CD14-positive monocyte (primary cell): Measurements from ENCODE around the gene SMAD3. TPM values are rescaled to one million over a fixed set of nuclear protein-coding genes. Genes with fewer than 3 reads are reported as not detected.
A peak's percentile ranks its signal among the peaks of the same experiment; 100 is the strongest.

Source experiments
- DNase-seq, 3 donors: peaks; one replicate each; pipeline ENCODE4 v3.0.0-alpha.2; 2011 to 2022
- H2AFZ ChIP-seq: 2 replicates; pipeline ENCODE4 v1.6.0; 2012; ENCODE audit warnings: mild to moderate bottlenecking, low read depth, low read length, inconsistent platforms; ENCODE audit not compliant: insufficient read depth, poor library complexity, severe bottlenecking
- H3K27ac ChIP-seq, 2 donors: 1 replicate in 1 of 2; 2 replicates in 1 of 2; pipeline ENCODE4 v1.5.1; 2012 to 2013; ENCODE audit warnings: low read length in 2 of 2, control low read depth in 1 of 2, inconsistent platforms in 1 of 2, low read depth in 1 of 2, mild to moderate bottlenecking in 1 of 2
- H3K27me3 ChIP-seq, 2 donors: one replicate each; pipeline versions ENCODE4 v1.6.0 to v1.6.1; 2011 to 2013; ENCODE audit warnings: low read length in 2 of 2; ENCODE audit not compliant: control insufficient read depth in 2 of 2, insufficient read depth in 2 of 2
- H3K36me3 ChIP-seq, 2 donors: replicated peaks in 1 of 2; 1 replicate in 1 of 2; 2 replicates in 1 of 2; pipeline versions ENCODE4 v1.5.1 to v1.6.1; 2012 to 2013; ENCODE audit warnings: low read length in 2 of 2, control low read depth in 1 of 2, inconsistent platforms in 1 of 2, mild to moderate bottlenecking in 1 of 2; ENCODE audit not compliant: insufficient read depth in 2 of 2, control insufficient read depth in 1 of 2
- H3K4me1 ChIP-seq, 2 donors: 1 replicate in 1 of 2; 2 replicates in 1 of 2; pipeline versions ENCODE4 v1.5.1 to v1.6.1; 2012 to 2013; ENCODE audit warnings: low read length in 2 of 2, control low read depth in 1 of 2, inconsistent platforms in 1 of 2, mild to moderate bottlenecking in 1 of 2, moderate library complexity in 1 of 2; ENCODE audit not compliant: insufficient read depth in 2 of 2, control insufficient read depth in 1 of 2
- H3K4me2 ChIP-seq: replicated peaks from 2 replicates; pipeline ENCODE3; 2012; ENCODE audit warnings: low read length, moderate library complexity, mild to moderate bottlenecking; ENCODE audit not compliant: poor library complexity, severe bottlenecking; ENCODE audit errors: extremely low read depth
- H3K4me3 ChIP-seq, 3 experiments: fragments of 200-600 bp in 1 of 3; sonication (generic) in 1 of 3; replicated peaks in 1 of 3; 1 replicate in 2 of 3; 2 replicates in 1 of 3; pipeline ENCODE4 v1.5.1; 2011 to 2013; ENCODE audit warnings: low read length in 3 of 3, mild to moderate bottlenecking in 3 of 3, control low read depth in 2 of 3, low read depth in 2 of 3, inconsistent platforms in 1 of 3, moderate library complexity in 1 of 3
- H3K79me2 ChIP-seq: 2 replicates; pipeline ENCODE4 v1.6.0; 2012; ENCODE audit warnings: mild to moderate bottlenecking, control low read depth, inconsistent platforms, low read length, moderate library complexity; ENCODE audit not compliant: insufficient read depth
- H3K9ac ChIP-seq: 2 replicates; pipeline ENCODE4 v1.6.0; 2017; ENCODE audit warnings: low read length, mild to moderate bottlenecking; ENCODE audit not compliant: insufficient read depth, poor library complexity, severe bottlenecking
- H3K9me3 ChIP-seq, 2 donors: replicated peaks in 1 of 2; 1 replicate in 1 of 2; 2 replicates in 1 of 2; pipeline versions ENCODE4 v1.5.1 to v1.6.1; 2012 to 2013; ENCODE audit warnings: low read length in 2 of 2, control low read depth in 1 of 2; ENCODE audit not compliant: control insufficient read depth in 1 of 2, insufficient read depth in 1 of 2
- H4K20me1 ChIP-seq: 2 replicates; pipeline ENCODE4 v1.6.0; 2012; ENCODE audit warnings: mild to moderate bottlenecking, low read length, control low read depth, moderate library complexity; ENCODE audit not compliant: insufficient read depth
- H3K27ac Mint-ChIP-seq, 7 donors: one replicate each; pipeline ENCODE4 v1.8.0; 2020; ENCODE audit warnings: mild to moderate bottlenecking in 7 of 7, mixed read lengths in 7 of 7, moderate library complexity in 6 of 7, inconsistent platforms in 2 of 7
- H3K27me3 Mint-ChIP-seq, 3 donors: one replicate each; pipeline ENCODE4 v1.8.0; 2021 to 2022; ENCODE audit warnings: low read depth in 3 of 3, mild to moderate bottlenecking in 3 of 3, mixed read lengths in 3 of 3, moderate library complexity in 3 of 3, inconsistent platforms in 1 of 3
- H3K36me3 Mint-ChIP-seq, 2 donors: one replicate each; pipeline ENCODE4 v1.8.0; 2020; ENCODE audit warnings: mixed read lengths in 2 of 2, inconsistent platforms in 1 of 2, mild to moderate bottlenecking in 1 of 2
- H3K4me1 Mint-ChIP-seq: one replicate; pipeline ENCODE4 v1.8.0; 2020; ENCODE audit warnings: mild to moderate bottlenecking, mixed read lengths
- H3K4me3 Mint-ChIP-seq, 2 donors: one replicate each; pipeline ENCODE4 v1.8.0; 2020; ENCODE audit warnings: mild to moderate bottlenecking in 2 of 2, mixed read lengths in 2 of 2, moderate library complexity in 1 of 2
- H3K9me3 Mint-ChIP-seq, 7 donors: one replicate each; pipeline ENCODE4 v1.8.0; 2020 to 2022; ENCODE audit warnings: mixed read lengths in 7 of 7, mild to moderate bottlenecking in 6 of 7, moderate library complexity in 6 of 7, inconsistent platforms in 2 of 7
- WGBS: methylation state at CpG from one replicate; pipeline ENCODE4 v1.1.5; 2013; ENCODE audit warnings: missing lambda C conversion rate; ENCODE audit not compliant: insufficient coverage; 5-methylcytosine and 5-hydroxymethylcytosine counted together
- intact Hi-C, 2 donors: fragments of 100-400 bp; cut with micrococcal nuclease; formaldehyde crosslinking; loops; one replicate each; pipeline versions ENCODE4 v1.15.0 to v1.15.1; 2023
- polyA plus RNA-seq, 3 donors: library from polyadenylated mRNA; depleted of rRNA in 1 of 3; unstranded in 2 of 3; stranded (reverse) in 1 of 3; fragments of 300-500 nt in 2 of 3; fragments of >200 nt in 1 of 3; fragmentation: Illumina TruSeq in 2 of 3; gene quantifications; 1 replicate in 2 of 3; 2 replicates in 1 of 3; pipeline ENCODE4 v1.2.3, GENCODE V29; 2012 to 2021
- TF ChIP-seq, protein P1 (sequence below): fragments of 200-600 bp; IDR thresholded peaks from one replicate; pipeline ENCODE4 v1.8.0; 2022; ENCODE audit warnings: antibody characterized with exemption, mild to moderate bottlenecking

SMAD3 gene
- polyA plus RNA-seq, 3 donors, result 4.4 to 41.7 (median 5.4) TPM

DNA sequence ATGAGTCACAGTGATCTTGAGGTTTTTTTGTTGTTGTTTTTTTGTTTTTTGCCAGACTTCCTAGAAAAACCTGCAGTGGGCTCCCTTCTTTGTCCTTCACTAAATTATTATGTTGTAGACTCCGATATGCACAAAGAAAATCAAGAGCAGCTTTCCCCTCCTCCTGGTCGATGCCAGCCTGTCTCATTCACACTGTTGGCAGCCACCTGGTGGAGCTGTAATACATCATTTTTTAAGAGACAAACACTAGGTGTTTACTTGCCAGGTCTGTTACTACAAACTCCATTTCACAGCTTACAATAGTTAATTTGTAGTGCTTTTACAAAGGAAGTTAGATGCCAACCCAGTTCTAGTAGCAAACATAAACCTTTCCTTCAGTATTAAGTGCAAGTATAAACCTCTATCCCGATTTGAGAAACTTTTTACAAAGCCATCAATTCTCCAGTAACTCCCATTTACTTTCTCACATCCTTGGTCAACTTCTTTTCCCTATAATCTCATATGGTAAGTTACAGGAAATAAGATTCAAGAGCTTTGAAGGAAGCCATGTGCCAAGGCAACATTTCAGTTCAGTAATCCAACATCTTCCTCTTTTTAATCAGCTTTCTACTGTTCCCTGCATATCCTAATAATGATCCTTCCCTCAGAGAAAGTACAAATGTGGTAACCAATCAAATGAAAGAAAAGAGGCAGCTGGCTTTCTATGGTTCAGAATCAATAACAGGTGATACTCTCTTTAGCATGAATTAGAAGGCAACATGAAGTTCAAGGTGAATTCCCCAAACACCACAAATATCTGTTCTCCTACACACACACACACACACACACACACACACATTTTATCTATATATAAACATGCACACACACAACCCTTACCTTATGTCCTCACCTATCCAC, 175.1 kb downstream of the SMAD3 start:
- TF ChIP-seq, protein P1, sequence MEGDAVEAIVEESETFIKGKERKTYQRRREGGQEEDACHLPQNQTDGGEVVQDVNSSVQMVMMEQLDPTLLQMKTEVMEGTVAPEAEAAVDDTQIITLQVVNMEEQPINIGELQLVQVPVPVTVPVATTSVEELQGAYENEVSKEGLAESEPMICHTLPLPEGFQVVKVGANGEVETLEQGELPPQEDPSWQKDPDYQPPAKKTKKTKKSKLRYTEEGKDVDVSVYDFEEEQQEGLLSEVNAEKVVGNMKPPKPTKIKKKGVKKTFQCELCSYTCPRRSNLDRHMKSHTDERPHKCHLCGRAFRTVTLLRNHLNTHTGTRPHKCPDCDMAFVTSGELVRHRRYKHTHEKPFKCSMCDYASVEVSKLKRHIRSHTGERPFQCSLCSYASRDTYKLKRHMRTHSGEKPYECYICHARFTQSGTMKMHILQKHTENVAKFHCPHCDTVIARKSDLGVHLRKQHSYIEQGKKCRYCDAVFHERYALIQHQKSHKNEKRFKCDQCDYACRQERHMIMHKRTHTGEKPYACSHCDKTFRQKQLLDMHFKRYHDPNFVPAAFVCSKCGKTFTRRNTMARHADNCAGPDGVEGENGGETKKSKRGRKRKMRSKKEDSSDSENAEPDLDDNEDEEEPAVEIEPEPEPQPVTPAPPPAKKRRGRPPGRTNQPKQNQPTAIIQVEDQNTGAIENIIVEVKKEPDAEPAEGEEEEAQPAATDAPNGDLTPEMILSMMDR, result no peak
- Histone ChIP-seq H3K9ac (no peak overlapping the region), H2AFZ (no peak overlapping the region), H3K79me2 (peaks cover 69% of the 10 kb centered on the region), H3K36me3 (peaks cover 4 to 11% of the 10 kb centered on the region in 2 donors), H3K27me3 (no peaks in the 10 kb centered on the region), H3K4me1 (peaks cover 16 to 35% of the 10 kb centered on the region in 2 donors), H3K4me2 (no peak overlapping the region), H3K4me3 (no peak overlapping the region), H3K27ac (no peak overlapping the region), H4K20me1 (peaks cover 38% of the 10 kb centered on the region), H3K9me3 (no peaks in the 10 kb centered on the region)
- peaks cover 21% of the 10 kb centered on the region in 2 donors for H3K36me3 Mint-ChIP-seq
- no peaks in the 10 kb centered on the region for H3K27me3 Mint-ChIP-seq
- H3K27ac Mint-ChIP-seq, result peak overlapping the region in 3 of 7 donors; percentile 3 to 35 (median 27)
- intact Hi-C loops, result no loop called here
- H3K9me3 Mint-ChIP-seq, result peaks cover 0 to 3% (median 0%) of the 10 kb centered on the region in 7 donors
- no peak overlapping the region for H3K4me3 Mint-ChIP-seq
- DNase-seq, result peak in 1 of 3 donors; percentile 33
- no CpG with 5 or more reads among the region's 3 CpGs for WGBS
- peaks cover 36% of the 10 kb centered on the region for H3K4me1 Mint-ChIP-seq

DNA sequence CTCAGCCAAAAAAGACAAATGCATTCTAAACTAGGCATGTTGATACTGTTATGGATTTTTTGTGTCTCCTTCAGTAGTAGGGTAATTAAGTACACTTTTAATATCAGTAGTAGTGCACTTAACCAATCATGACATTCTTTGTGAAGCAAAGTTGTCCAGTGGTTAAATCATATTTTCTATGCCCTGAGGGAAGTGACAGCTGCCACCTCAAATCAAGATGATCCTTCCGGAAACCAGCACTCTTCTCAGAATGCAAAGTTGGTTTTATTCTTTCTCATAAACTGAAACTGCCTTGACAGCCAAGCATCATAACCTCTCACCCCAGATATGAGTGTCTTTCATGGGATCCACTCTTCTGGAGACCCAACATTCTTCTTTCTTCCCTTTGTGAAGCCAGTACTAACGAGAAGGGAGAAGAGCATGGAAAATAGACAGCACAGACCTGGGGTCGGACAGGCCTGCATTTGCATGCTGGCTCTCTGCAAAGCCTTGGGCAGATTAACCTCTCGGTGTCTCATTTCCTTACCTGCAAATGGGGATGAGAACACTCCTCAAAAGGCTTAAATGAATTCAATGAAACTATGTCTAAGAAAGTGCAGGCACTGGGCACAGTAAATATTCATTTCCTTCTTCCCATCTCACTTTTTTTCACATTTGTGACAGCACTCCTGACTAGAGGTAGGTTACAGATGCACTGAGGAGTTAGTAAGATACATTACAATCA, 175.9 kb downstream of the SMAD3 start:
- Mint-ChIP-seq H3K9me3 (peaks cover 0 to 3% (median 0%) of the 10 kb centered on the region in 7 donors), H3K36me3 (peaks cover 20 to 21% of the 10 kb centered on the region in 2 donors), H3K4me3 (no peak overlapping the region), H3K27ac (peak overlapping the region in 3 of 7 donors; percentile 26 to 35 (median 27)), H3K27me3 (no peaks in the 10 kb centered on the region), H3K4me1 (peaks cover 36% of the 10 kb centered on the region)
- Histone ChIP-seq H3K4me1 (peaks cover 16 to 35% of the 10 kb centered on the region in 2 donors), H4K20me1 (peaks cover 38% of the 10 kb centered on the region), H3K9ac (no peak overlapping the region), H3K4me3 (no peak overlapping the region), H3K79me2 (peaks cover 77% of the 10 kb centered on the region), H3K27ac (no peak overlapping the region), H3K4me2 (no peak overlapping the region), H3K9me3 (no peaks in the 10 kb centered on the region), H3K36me3 (peaks cover under 1 to 8% of the 10 kb centered on the region in 2 donors), H3K27me3 (no peaks in the 10 kb centered on the region), H2AFZ (no peak overlapping the region)
- TF ChIP-seq, protein P1, result no peak
- WGBS, result 100% methylated on average over 3 of the region's 4 CpGs
- DNase-seq, result no peak
- intact Hi-C loops, result no loop called here
